PFSK-1 (cell line): Measurements from ENCODE around the gene PBX3.

ENCODE experiments used
- FOXP2 ChIP-seq: optimal IDR thresholded peaks from 2 replicates; pipeline ENCODE3; 2011; ENCODE audit warnings: borderline replicate concordance, control low read depth, inconsistent platforms; ENCODE audit not compliant: insufficient read depth; ENCODE audit errors: extremely low read length, extremely low read depth
- POLR2AphosphoS5 ChIP-seq: IDR thresholded peaks from 2 replicates; pipeline ENCODE4 v1.6.1; 2012; ENCODE audit warnings: low read depth, mild to moderate bottlenecking, control low read depth, low read length, moderate library complexity
- SIN3A ChIP-seq: IDR thresholded peaks from 2 replicates; pipeline ENCODE4 v1.6.1; 2012; ENCODE audit warnings: mild to moderate bottlenecking, low read length, moderate library complexity, borderline replicate concordance; ENCODE audit not compliant: insufficient read depth
- TAF1 ChIP-seq: IDR thresholded peaks from 2 replicates; pipeline ENCODE4 v1.6.1; 2012; ENCODE audit warnings: low read length, control low read depth, borderline replicate concordance; ENCODE audit not compliant: insufficient read depth
- TF ChIP-seq, protein P1 (sequence below), 2 experiments: IDR thresholded peaks; 2 replicates each; pipeline versions ENCODE4 v1.6.1 to v1.8.0; 2011 to 2012; ENCODE audit warnings: low read depth in 2 of 2, low read length in 2 of 2, control low read depth in 1 of 2, inconsistent platforms in 1 of 2, mild to moderate bottlenecking in 1 of 2, moderate library complexity in 1 of 2; ENCODE audit not compliant: insufficient read depth in 1 of 2

The PBX3 gene

DNA sequence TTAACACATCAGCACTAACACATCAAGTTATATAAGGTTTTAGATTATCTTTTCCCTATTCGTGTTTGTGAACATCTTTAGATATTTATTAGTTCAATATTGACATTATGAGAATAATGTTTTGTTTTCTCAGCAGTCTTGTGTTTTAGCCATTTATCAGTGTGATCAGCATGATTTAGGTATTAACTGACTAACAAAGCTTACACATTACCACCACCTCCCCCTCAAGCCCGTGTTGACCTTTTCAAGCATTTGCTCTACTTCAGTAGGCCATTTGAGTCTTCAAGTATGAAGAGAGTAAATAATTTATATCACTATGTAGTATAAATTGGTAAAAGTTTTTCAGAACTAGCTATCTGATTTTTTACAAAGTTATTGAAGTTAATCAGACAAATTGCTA lies 6.9 kb downstream of the PBX3 start:
- TF ChIP-seq, protein P1, sequence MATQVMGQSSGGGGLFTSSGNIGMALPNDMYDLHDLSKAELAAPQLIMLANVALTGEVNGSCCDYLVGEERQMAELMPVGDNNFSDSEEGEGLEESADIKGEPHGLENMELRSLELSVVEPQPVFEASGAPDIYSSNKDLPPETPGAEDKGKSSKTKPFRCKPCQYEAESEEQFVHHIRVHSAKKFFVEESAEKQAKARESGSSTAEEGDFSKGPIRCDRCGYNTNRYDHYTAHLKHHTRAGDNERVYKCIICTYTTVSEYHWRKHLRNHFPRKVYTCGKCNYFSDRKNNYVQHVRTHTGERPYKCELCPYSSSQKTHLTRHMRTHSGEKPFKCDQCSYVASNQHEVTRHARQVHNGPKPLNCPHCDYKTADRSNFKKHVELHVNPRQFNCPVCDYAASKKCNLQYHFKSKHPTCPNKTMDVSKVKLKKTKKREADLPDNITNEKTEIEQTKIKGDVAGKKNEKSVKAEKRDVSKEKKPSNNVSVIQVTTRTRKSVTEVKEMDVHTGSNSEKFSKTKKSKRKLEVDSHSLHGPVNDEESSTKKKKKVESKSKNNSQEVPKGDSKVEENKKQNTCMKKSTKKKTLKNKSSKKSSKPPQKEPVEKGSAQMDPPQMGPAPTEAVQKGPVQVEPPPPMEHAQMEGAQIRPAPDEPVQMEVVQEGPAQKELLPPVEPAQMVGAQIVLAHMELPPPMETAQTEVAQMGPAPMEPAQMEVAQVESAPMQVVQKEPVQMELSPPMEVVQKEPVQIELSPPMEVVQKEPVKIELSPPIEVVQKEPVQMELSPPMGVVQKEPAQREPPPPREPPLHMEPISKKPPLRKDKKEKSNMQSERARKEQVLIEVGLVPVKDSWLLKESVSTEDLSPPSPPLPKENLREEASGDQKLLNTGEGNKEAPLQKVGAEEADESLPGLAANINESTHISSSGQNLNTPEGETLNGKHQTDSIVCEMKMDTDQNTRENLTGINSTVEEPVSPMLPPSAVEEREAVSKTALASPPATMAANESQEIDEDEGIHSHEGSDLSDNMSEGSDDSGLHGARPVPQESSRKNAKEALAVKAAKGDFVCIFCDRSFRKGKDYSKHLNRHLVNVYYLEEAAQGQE (IDR thresholded peaks at IDR 0.05; ENCODE audit: insufficient read depth in 1 of 2, low read depth in 2 of 2, low read length in 2 of 2) = no peak
- no peak for TF ChIP-seq POLR2AphosphoS5
- peak; percentile 79; the same call in 1 of the 2 replicates for TF ChIP-seq SIN3A
- no peak for TF ChIP-seq TAF1

DNA sequence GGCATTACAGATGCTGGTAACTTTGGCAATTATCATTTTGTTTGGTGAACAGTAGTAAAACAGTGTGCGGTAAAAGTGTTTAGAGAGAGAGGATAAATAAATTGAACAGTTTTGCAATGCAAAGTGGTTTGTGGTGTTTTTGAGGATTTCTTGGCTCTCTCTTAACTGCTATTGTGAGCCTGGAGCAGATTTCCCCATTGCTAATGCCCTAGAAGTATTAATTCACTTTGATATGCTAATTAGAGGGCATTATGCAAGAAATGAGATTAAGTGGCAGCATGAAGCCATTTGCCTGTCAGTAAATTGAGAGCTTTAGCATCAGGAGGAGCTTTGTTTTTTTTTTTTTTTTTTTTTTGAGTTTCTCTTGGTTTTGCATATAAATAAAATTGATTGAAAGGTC lies 8.2 kb downstream of the PBX3 start:
- no peak for TF ChIP-seq POLR2AphosphoS5
- TF ChIP-seq, protein P1 (IDR thresholded peaks at IDR 0.05; ENCODE audit: insufficient read depth in 1 of 2, low read depth in 2 of 2, low read length in 2 of 2) = no peak
- no peak for TF ChIP-seq SIN3A
- no peak for TF ChIP-seq TAF1
- no peak for TF ChIP-seq FOXP2

DNA sequence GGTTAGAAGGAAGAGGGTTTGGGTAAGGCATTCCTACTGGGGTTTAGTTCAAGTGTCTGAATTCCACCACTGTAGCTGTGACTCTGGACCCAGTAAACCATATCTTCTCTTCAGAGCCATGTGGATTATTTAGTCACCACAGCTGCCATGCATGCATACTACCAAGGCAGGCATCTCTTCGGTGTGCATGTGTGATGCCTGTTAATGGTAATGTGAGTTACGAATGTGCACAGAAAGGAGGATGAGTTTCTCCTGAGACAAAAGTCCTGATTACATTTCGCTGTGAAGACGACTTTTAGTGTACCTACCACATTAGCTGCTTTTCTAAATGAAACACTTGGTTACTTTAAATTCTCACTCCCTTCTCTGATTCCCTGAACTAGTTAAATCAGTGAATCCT lies 9.3 kb downstream of the PBX3 start:
- TF ChIP-seq SIN3A (no peak), FOXP2 (no peak), TAF1 (no peak), POLR2AphosphoS5 (no peak)
- TF ChIP-seq, protein P1 (IDR thresholded peaks at IDR 0.05; ENCODE audit: insufficient read depth in 1 of 2, low read depth in 2 of 2, low read length in 2 of 2) = no peak

DNA sequence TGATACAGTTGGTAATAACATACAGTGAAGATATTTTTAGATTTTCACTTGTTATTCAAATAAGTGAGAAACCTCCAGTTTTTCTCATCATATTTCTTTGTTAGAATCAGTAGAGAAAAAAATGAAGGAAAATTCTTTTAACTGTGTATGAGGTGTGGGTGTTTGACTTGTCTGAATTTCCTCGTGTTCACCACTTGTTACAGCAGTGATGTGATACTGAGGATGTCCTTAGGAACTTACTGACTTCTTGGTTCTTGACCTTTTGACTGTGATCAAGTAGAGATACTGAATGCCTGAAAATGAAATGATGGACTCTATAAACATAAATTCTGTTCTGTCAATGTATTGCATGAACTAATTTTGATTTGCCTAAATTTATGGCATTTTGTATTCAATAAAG lies 10.7 kb downstream of the PBX3 start:
- TF ChIP-seq TAF1 (no peak), SIN3A (no peak), POLR2AphosphoS5 (no peak), FOXP2 (no peak)
- TF ChIP-seq, protein P1 (IDR thresholded peaks at IDR 0.05; ENCODE audit: insufficient read depth in 1 of 2, low read depth in 2 of 2, low read length in 2 of 2) = no peak

- no peak for TF ChIP-seq FOXP2
- TF ChIP-seq, protein P1 (IDR thresholded peaks at IDR 0.05; ENCODE audit: insufficient read depth in 1 of 2, low read depth in 2 of 2, low read length in 2 of 2) = no peak
- no peak for TF ChIP-seq TAF1
- no peak for TF ChIP-seq SIN3A
- TF ChIP-seq POLR2AphosphoS5 = no peak
These were observed 12.0 kb downstream of the PBX3 start for GRCh38 chr9:125758986-125759763.
